Endodermal cell (in vitro differentiated cells): ENCODE results near the gene REC8. TPM values are rescaled to one million over a fixed set of nuclear protein-coding genes. Genes with fewer than 3 reads are reported as not detected.

Experiments
- DNase-seq: peaks from one replicate; pipeline ENCODE4 v3.0.0-alpha.2; 2017
- H3K27ac ChIP-seq: 2 replicates; pipeline ENCODE4 v1.5.1; 2013; ENCODE audit warnings: mild to moderate bottlenecking, low read depth, low read length, moderate library complexity
- H3K27me3 ChIP-seq: 2 replicates; pipeline ENCODE4 v1.6.1; 2013; ENCODE audit warnings: mild to moderate bottlenecking, low read length, moderate library complexity; ENCODE audit not compliant: insufficient read depth, control insufficient read depth, poor library complexity, severe bottlenecking
- H3K36me3 ChIP-seq: 2 replicates; pipeline ENCODE4 v1.7.0; 2013; ENCODE audit warnings: mild to moderate bottlenecking, low read length, moderate library complexity; ENCODE audit not compliant: control insufficient read depth, insufficient read depth
- H3K4me1 ChIP-seq: one replicate; pipeline ENCODE4 v1.7.0; 2013; ENCODE audit warnings: low read length; ENCODE audit not compliant: control insufficient read depth, insufficient read depth
- H3K4me3 ChIP-seq: 2 replicates; pipeline ENCODE4 v1.5.1; 2013; ENCODE audit warnings: mild to moderate bottlenecking, low read length, moderate library complexity
- H3K9ac ChIP-seq: 2 replicates; pipeline ENCODE4 v1.6.1; 2013; ENCODE audit warnings: mild to moderate bottlenecking, low read length, moderate library complexity; ENCODE audit not compliant: poor library complexity, severe bottlenecking; ENCODE audit errors: extremely low read depth
- H3K9me3 ChIP-seq: 2 replicates; pipeline ENCODE4 v1.6.1; 2013; ENCODE audit warnings: mild to moderate bottlenecking, low read length, moderate library complexity; ENCODE audit not compliant: control insufficient read depth
- H3K27ac Mint-ChIP-seq: 2 replicates; pipeline ENCODE4 v1.8.0; 2020; ENCODE audit warnings: mixed read lengths
- H3K27me3 Mint-ChIP-seq: 2 replicates; pipeline ENCODE4 v1.8.0; 2021; ENCODE audit warnings: mild to moderate bottlenecking, mixed read lengths; ENCODE audit not compliant: insufficient read depth
- H3K36me3 Mint-ChIP-seq: 2 replicates; pipeline ENCODE4 v1.8.0; 2020; ENCODE audit warnings: low read depth, mixed read lengths
- H3K4me1 Mint-ChIP-seq: 2 replicates; pipeline ENCODE4 v1.8.0; 2020; ENCODE audit warnings: mixed read lengths
- H3K4me3 Mint-ChIP-seq: 2 replicates; pipeline ENCODE4 v1.8.0; 2020; ENCODE audit warnings: mild to moderate bottlenecking, moderate library complexity, mixed read lengths
- H3K9me3 Mint-ChIP-seq: 2 replicates; pipeline ENCODE4 v1.8.0; 2020; ENCODE audit warnings: mild to moderate bottlenecking, mixed read lengths
- CTCF ChIP-seq: fragments of 200-600 bp; sonication (generic); conservative IDR thresholded peaks from 2 replicates; pipeline ENCODE4 v1.5.0; 2021; ENCODE audit warnings: antibody characterized with exemption, mild to moderate bottlenecking
- WGBS, 2 experiments: methylation state at CpG; one replicate each; pipeline versions ENCODE4 v1.1.5 to v1.1.7; 2013; ENCODE audit warnings: missing lambda C conversion rate in 2 of 2, mixed read lengths in 1 of 2; ENCODE audit not compliant: insufficient coverage in 1 of 2, insufficient read length in 1 of 2; 5-methylcytosine and 5-hydroxymethylcytosine counted together
- total RNA-seq, 2 donors: library from RNA; stranded (reverse); fragmentation: NEBNext Ultra II Directional in 1 of 2; extraction: Animal tissue kit (Norgen Biotek cat#: 25700) in 1 of 2; gene quantifications; 2 replicates in 1 of 2; 3 replicates in 1 of 2; pipeline ENCODE4 v1.2.1, GENCODE V29; 2021

REC8 gene
- total RNA-seq, 2 donors from 2014 or later, result 60.3 to 98.3 TPM

DNA sequence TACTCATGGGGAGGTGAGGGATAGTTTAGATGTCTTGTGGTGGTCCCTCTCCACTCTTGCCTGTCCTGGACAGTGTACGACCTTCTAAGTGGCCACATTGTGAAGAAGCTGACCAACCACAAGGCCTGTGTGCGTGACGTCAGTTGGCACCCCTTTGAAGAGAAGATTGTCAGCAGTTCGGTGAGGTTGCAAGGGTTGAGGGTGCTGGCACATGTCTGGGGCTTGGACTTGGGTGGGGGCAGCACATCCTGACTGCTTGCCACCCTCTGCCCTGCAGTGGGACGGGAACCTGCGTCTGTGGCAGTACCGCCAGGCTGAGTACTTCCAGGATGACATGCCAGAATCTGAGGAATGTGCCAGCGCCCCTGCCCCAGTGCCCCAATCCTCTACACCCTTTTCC lies 49.0 kb upstream of the REC8 start:
- Histone ChIP-seq H3K4me1 (no peaks in the 10 kb centered on the region), H3K9me3 (no peaks in the 10 kb centered on the region), H3K36me3 (peaks cover 53% of the 10 kb centered on the region), H3K4me3 (no peak overlapping the region), H3K27me3 (no peaks in the 10 kb centered on the region), H3K9ac (no peak overlapping the region), H3K27ac (no peak overlapping the region)
- DNase-seq, result no peak
- no peaks in the 10 kb centered on the region for H3K9me3 Mint-ChIP-seq
- peak overlapping the region; percentile 39 for H3K27ac Mint-ChIP-seq
- H3K4me1 Mint-ChIP-seq, result peaks cover 4% of the 10 kb centered on the region
- TF ChIP-seq CTCF, result no peak
- H3K36me3 Mint-ChIP-seq, result peaks cover 49% of the 10 kb centered on the region
- H3K4me3 Mint-ChIP-seq, result no peak overlapping the region
- no peaks in the 10 kb centered on the region for H3K27me3 Mint-ChIP-seq
- 94 to 98% methylated on average over 7 to 8 of the region's 8 CpGs for WGBS, 2 experiments

DNA sequence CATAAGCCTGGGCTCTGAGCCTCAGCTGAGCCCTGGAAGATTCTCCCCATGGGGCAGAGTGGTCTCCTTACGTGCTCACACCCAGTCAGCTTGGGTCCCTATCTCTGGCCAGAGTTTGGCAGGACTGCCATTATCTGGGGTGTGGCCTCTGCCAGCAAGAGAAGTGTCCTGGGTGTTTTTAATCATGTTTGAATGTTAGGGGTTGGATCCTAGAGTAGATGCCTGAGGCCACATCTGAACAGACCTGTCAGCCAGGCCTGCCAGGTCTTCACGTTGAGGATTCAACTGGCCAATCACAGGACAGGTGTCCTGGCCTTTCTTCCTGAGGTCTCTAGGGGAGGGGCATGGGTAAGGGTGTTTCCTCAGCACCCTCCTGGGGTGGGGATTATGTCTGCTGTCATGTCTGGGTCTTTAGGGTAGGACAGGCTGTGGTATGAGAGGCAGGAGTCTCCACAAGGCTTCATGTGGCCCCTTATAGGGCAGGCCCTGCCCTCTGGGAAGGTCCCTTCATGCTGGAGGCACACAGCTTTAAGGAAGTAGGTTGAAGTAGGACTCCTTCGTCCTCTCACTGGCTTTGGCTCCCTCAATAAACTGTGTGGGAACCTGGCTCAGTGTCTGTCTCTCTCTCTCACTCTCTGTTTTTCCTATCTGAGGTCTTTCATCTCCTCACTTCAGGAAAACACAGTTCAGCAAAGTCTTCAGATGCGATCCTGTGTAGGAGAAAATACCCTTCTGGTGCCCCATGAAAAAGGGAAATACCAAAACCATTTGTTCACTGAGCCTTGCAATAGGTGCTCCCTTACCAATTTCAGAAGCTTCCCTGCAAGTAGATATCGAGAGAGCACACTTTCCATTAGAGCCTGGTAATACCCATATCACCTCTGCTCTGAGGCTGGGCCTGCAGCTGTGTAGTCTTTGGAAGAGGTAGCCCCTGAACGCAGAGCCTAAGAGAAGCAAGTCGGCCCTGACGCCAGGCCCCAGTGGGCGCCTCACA lies 48.2 kb upstream of the REC8 start:
- Histone ChIP-seq H3K4me3 (no peak overlapping the region), H3K9ac (no peak overlapping the region), H3K27me3 (no peaks in the 10 kb centered on the region), H3K4me1 (no peaks in the 10 kb centered on the region), H3K36me3 (peaks cover 44% of the 10 kb centered on the region), H3K27ac (no peak overlapping the region), H3K9me3 (no peaks in the 10 kb centered on the region)
- peak; percentile 62 for DNase-seq
- WGBS, 2 experiments, result 90 to 92% methylated on average over 6 to 9 of the region's 9 CpGs
- H3K4me1 Mint-ChIP-seq, result peaks cover 4% of the 10 kb centered on the region
- TF ChIP-seq CTCF, result no peak
- no peaks in the 10 kb centered on the region for H3K9me3 Mint-ChIP-seq
- no peaks in the 10 kb centered on the region for H3K27me3 Mint-ChIP-seq
- H3K4me3 Mint-ChIP-seq, result no peak overlapping the region
- peaks cover 40% of the 10 kb centered on the region for H3K36me3 Mint-ChIP-seq
- peak overlapping the region; percentile 61 for H3K27ac Mint-ChIP-seq

DNA sequence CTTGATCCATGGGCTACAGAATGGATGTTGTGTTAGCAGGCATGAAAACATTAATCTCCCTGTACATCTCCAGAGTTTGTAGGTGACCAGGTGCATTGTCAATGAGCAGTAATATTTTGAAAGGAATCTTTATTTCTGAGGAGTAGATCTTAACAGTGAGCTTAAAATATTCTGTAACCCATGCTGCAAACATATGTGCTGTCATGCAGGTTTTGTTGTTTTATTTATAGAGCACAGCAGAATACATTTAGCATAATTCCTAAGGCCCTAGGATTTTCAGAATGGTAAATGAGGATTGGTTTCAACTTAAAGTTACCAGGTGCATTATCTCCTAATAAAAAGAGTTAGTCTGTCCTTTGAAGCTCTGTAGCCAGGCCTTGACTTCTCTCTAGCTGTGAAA lies 44.9 kb upstream of the REC8 start:
- Mint-ChIP-seq H3K4me3 (no peak overlapping the region), H3K36me3 (peaks cover 17% of the 10 kb centered on the region), H3K27me3 (no peaks in the 10 kb centered on the region), H3K27ac (no peak overlapping the region), H3K4me1 (peaks cover 4% of the 10 kb centered on the region), H3K9me3 (no peaks in the 10 kb centered on the region)
- Histone ChIP-seq H3K27ac (no peak overlapping the region), H3K4me1 (no peaks in the 10 kb centered on the region), H3K27me3 (no peaks in the 10 kb centered on the region), H3K4me3 (no peak overlapping the region), H3K9me3 (no peaks in the 10 kb centered on the region), H3K36me3 (peaks cover 19% of the 10 kb centered on the region), H3K9ac (no peak overlapping the region)
- TF ChIP-seq CTCF, result no peak
- DNase-seq, result no peak
